H9 (cell line): ENCODE measurements around the gene B4GALNT2. TPM values are rescaled to one million over a fixed set of nuclear protein-coding genes. Genes with fewer than 3 reads are reported as not detected.

Source experiments
- DNase-seq: peaks from one replicate; pipeline ENCODE4 v3.0.0-alpha.2; 2017
- H2AFZ ChIP-seq: one replicate; pipeline ENCODE4 v1.6.1; 2013; ENCODE audit warnings: mild to moderate bottlenecking, low read length, control low read depth, moderate library complexity
- H2AK5ac ChIP-seq: 2 replicates; pipeline ENCODE4 v1.6.1; 2013; ENCODE audit warnings: low read length, control low read depth, mixed read lengths; ENCODE audit not compliant: insufficient read length
- H2BK120ac ChIP-seq: one replicate; pipeline ENCODE4 v1.6.1; 2013; ENCODE audit warnings: low read depth, mild to moderate bottlenecking, low read length, control low read depth, inconsistent platforms; ENCODE audit not compliant: poor library complexity, severe bottlenecking
- H2BK12ac ChIP-seq: 2 replicates; pipeline ENCODE4 v1.6.1; 2013; ENCODE audit warnings: low read length, control low read depth, mixed read lengths, low read depth; ENCODE audit not compliant: insufficient read length
- H2BK15ac ChIP-seq: 2 replicates; pipeline ENCODE4 v1.6.1; 2013; ENCODE audit warnings: low read depth, low read length, control low read depth
- H2BK20ac ChIP-seq: one replicate; pipeline ENCODE4 v1.6.1; 2013; ENCODE audit warnings: low read depth, mild to moderate bottlenecking, low read length, control low read depth, inconsistent platforms; ENCODE audit not compliant: poor library complexity, severe bottlenecking
- H2BK5ac ChIP-seq: 2 replicates; pipeline ENCODE4 v1.6.1; 2013; ENCODE audit warnings: low read length, control low read depth, mixed read lengths; ENCODE audit not compliant: insufficient read length
- H3K14ac ChIP-seq: 2 replicates; pipeline ENCODE4 v1.6.1; 2013; ENCODE audit warnings: low read length, control low read depth; ENCODE audit not compliant: insufficient read depth
- H3K18ac ChIP-seq: 2 replicates; pipeline ENCODE4 v1.6.1; 2013; ENCODE audit warnings: low read depth, mild to moderate bottlenecking, mixed read lengths, low read length, control low read depth; ENCODE audit not compliant: insufficient read length
- H3K23ac ChIP-seq: 2 replicates; pipeline ENCODE4 v1.6.1; 2013; ENCODE audit warnings: low read length, control low read depth, mixed read lengths, low read depth; ENCODE audit not compliant: insufficient read length
- H3K23me2 ChIP-seq: 2 replicates; pipeline ENCODE4 v1.6.1; 2013; ENCODE audit warnings: low read depth, mild to moderate bottlenecking, mixed read lengths, low read length, control low read depth; ENCODE audit not compliant: insufficient read length, poor library complexity, severe bottlenecking
- H3K27ac ChIP-seq: 2 replicates; pipeline ENCODE4 v1.5.1; 2013; ENCODE audit warnings: low read length, control low read depth, mixed read lengths, low read depth; ENCODE audit not compliant: insufficient read length
- H3K27me3 ChIP-seq: 2 replicates; pipeline ENCODE4 v1.6.1; 2013; ENCODE audit warnings: low read length, control low read depth, inconsistent platforms; ENCODE audit not compliant: insufficient read depth
- H3K4ac ChIP-seq: 2 replicates; pipeline ENCODE4 v1.6.1; 2013; ENCODE audit warnings: low read depth, mild to moderate bottlenecking, control low read depth, inconsistent platforms, low read length, moderate library complexity
- H3K4me1 ChIP-seq: 2 replicates; pipeline ENCODE4 v1.6.1; 2013; ENCODE audit warnings: low read length, control low read depth, inconsistent platforms; ENCODE audit not compliant: insufficient read depth
- H3K4me2 ChIP-seq: 2 replicates; pipeline ENCODE4 v1.6.1; 2013; ENCODE audit warnings: low read length, control low read depth, mixed read lengths; ENCODE audit not compliant: insufficient read length, insufficient read depth
- H3K56ac ChIP-seq: 2 replicates; pipeline ENCODE4 v1.6.1; 2013; ENCODE audit warnings: low read depth, mild to moderate bottlenecking, mixed read lengths, low read length, control low read depth; ENCODE audit not compliant: insufficient read length
- H3K79me1 ChIP-seq: 2 replicates; pipeline ENCODE4 v1.6.1; 2013; ENCODE audit warnings: low read depth, mild to moderate bottlenecking, moderate library complexity, low read length, control low read depth, inconsistent platforms; ENCODE audit not compliant: insufficient read depth, poor library complexity, severe bottlenecking
- H3K79me2 ChIP-seq: 2 replicates; pipeline ENCODE4 v1.6.1; 2013; ENCODE audit warnings: low read length, control low read depth, inconsistent platforms; ENCODE audit not compliant: insufficient read depth
- H3K9ac ChIP-seq: 2 replicates; pipeline ENCODE4 v1.6.1; 2013; ENCODE audit warnings: low read length, control low read depth, mixed read lengths; ENCODE audit not compliant: insufficient read length; ENCODE audit errors: extremely low read depth
- H3K9me3 ChIP-seq: one replicate; pipeline ENCODE4 v1.6.1; 2013; ENCODE audit warnings: low read depth, low read length, inconsistent platforms; ENCODE audit not compliant: control insufficient read depth
- H3T11ph ChIP-seq: one replicate; pipeline ENCODE4 v1.6.1; 2013; ENCODE audit warnings: mild to moderate bottlenecking, low read length, control low read depth, inconsistent platforms
- H4K20me1 ChIP-seq: one replicate; pipeline ENCODE4 v1.6.1; 2013; ENCODE audit not compliant: control insufficient read depth, insufficient read length, insufficient read depth
- H4K5ac ChIP-seq: 2 replicates; pipeline ENCODE4 v1.6.1; 2013; ENCODE audit warnings: low read depth, mild to moderate bottlenecking, mixed read lengths, low read length, control low read depth; ENCODE audit not compliant: insufficient read length
- H4K8ac ChIP-seq: replicated peaks from 2 replicates; pipeline ENCODE4 v1.6.1; 2013; ENCODE audit warnings: low read length, control low read depth, mixed read lengths, low read depth; ENCODE audit not compliant: insufficient read length
- H4K91ac ChIP-seq: 2 replicates; pipeline ENCODE4 v1.6.1; 2013; ENCODE audit warnings: low read depth, mild to moderate bottlenecking, moderate library complexity, mixed read lengths, low read length, control low read depth; ENCODE audit not compliant: insufficient read length
- H3K27ac Mint-ChIP-seq, 3 experiments: 2 replicates in 2 of 3; 3 replicates in 1 of 3; pipeline ENCODE4 v1.8.0; 2020 to 2021; ENCODE audit warnings: mixed read lengths in 3 of 3, mild to moderate bottlenecking in 1 of 3, moderate library complexity in 1 of 3
- H3K27me3 Mint-ChIP-seq: 2 replicates; pipeline ENCODE4 v1.8.0; 2021; ENCODE audit warnings: low read depth, mild to moderate bottlenecking, moderate library complexity, mixed read lengths
- H3K36me3 Mint-ChIP-seq, 3 experiments: 2 replicates in 2 of 3; 3 replicates in 1 of 3; pipeline ENCODE4 v1.8.0; 2020 to 2021; ENCODE audit warnings: low read depth in 3 of 3, mixed read lengths in 3 of 3; ENCODE audit not compliant: insufficient read depth in 1 of 3
- H3K4me1 Mint-ChIP-seq, 2 experiments: 2 replicates each; pipeline ENCODE4 v1.8.0; 2020; ENCODE audit warnings: mixed read lengths in 2 of 2
- H3K4me3 Mint-ChIP-seq, 2 experiments: 2 replicates in 1 of 2; 3 replicates in 1 of 2; pipeline ENCODE4 v1.8.0; 2020 to 2021; ENCODE audit warnings: mild to moderate bottlenecking in 2 of 2, mixed read lengths in 2 of 2, moderate library complexity in 1 of 2
- H3K9me3 Mint-ChIP-seq, 2 experiments: 2 replicates in 1 of 2; 3 replicates in 1 of 2; pipeline ENCODE4 v1.8.0; 2020; ENCODE audit warnings: mild to moderate bottlenecking in 2 of 2, mixed read lengths in 2 of 2, moderate library complexity in 1 of 2
- WGBS: extraction: QIAGEN DNeasy Blood & Tissue Kit; methylation state at CpG from one replicate; pipeline ENCODE4 v1.1.7; 2013; ENCODE audit warnings: missing lambda C conversion rate, low lambda C conversion rate, mixed read lengths; ENCODE audit not compliant: insufficient read length; ENCODE audit errors: extremely low coverage; 5-methylcytosine and 5-hydroxymethylcytosine counted together
- total RNA-seq: library from RNA; stranded (reverse); gene quantifications from 2 replicates; pipeline ENCODE4 v1.2.1, GENCODE V29; 2021
- TF ChIP-seq, protein P1 (sequence below): fragments of 200-600 bp; sonication (generic); conservative IDR thresholded peaks from 3 replicates; pipeline ENCODE4 v1.8.0; 2021; ENCODE audit warnings: antibody characterized with exemption, mild to moderate bottlenecking

Gene B4GALNT2
- total RNA-seq, 1 experiment from 2014 or later: not detected

DNA sequence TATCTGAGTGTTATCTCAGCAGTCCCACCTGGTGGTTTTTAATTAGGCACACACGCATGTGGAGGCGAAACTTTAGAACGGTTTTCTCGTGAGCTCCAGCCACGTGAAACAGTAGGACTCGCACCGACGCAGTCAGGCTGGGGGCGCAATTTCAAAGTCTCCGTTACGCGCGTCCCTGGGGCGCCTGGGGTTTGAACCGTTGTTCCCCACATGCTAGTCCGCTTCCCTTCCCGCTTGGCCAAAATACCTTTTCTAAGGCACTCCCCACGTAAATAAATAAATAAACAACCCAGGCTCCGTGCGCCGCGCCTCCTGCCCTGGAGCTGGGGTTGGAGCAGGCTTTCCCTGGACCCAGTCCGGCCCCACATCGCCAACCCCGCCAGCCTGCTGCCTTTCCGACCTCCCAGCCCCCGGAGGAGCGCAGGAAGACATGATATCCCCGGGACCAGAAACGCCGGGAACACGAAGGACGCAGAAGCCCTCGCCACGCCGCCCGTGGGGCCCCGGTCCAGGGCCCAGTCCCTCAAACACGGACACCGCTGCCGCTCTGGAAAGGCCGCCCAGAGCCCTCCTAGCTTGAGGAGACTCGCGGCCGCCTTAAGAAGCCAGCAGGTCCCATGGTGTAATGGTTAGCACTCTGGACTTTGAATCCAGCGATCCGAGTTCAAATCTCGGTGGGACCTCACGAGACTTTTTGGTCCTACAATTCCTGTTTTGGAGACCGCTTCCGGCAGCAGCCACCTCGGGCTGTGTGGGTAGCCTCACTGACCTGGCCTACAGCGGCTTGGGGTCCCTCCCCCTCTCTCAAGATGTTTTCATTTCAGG is 59.6 kb downstream of the B4GALNT2 start:
- Histone ChIP-seq H2BK20ac (no peak overlapping the region), H3K56ac (no peak overlapping the region), H3K18ac (peak overlapping the region; percentile 97), H3K9me3 (no peaks in the 10 kb centered on the region), H3K79me1 (no peaks in the 10 kb centered on the region), H3T11ph (no peak overlapping the region), H4K91ac (no peak overlapping the region), H3K4ac (no peak overlapping the region), H3K4me2 (peak overlapping the region; percentile 95), H4K20me1 (no peaks in the 10 kb centered on the region), H4K5ac (peak overlapping the region; percentile 44), H2BK15ac (no peak overlapping the region), H2BK12ac (no peak overlapping the region), H3K23ac (no peak overlapping the region), H2AK5ac (no peak overlapping the region), H3K4me1 (no peaks in the 10 kb centered on the region; the same call in 1 of the 2 replicates), H2BK5ac (no peak overlapping the region), H3K27me3 (no peaks in the 10 kb centered on the region), H3K27ac (no peak overlapping the region), H3K14ac (peak overlapping the region; percentile 97), H4K8ac (no peak overlapping the region), H3K23me2 (peaks cover 6% of the 10 kb centered on the region), H2BK120ac (no peak overlapping the region), H3K9ac (peak overlapping the region; percentile 85), H3K79me2 (no peaks in the 10 kb centered on the region), H2AFZ (peak overlapping the region; percentile 48)
- no peaks in the 10 kb centered on the region for H3K36me3 Mint-ChIP-seq
- WGBS: no CpG with 5 or more reads among the region's 53 CpGs
- H3K27ac Mint-ChIP-seq: peak overlapping the region; percentile 94 to 99 (median 98)
- peak; percentile 97 for DNase-seq
- H3K9me3 Mint-ChIP-seq: no peaks in the 10 kb centered on the region
- H3K4me3 Mint-ChIP-seq: peak overlapping the region; percentile 91 to 92
- H3K27me3 Mint-ChIP-seq: peaks cover 2% of the 10 kb centered on the region
- TF ChIP-seq, protein P1, sequence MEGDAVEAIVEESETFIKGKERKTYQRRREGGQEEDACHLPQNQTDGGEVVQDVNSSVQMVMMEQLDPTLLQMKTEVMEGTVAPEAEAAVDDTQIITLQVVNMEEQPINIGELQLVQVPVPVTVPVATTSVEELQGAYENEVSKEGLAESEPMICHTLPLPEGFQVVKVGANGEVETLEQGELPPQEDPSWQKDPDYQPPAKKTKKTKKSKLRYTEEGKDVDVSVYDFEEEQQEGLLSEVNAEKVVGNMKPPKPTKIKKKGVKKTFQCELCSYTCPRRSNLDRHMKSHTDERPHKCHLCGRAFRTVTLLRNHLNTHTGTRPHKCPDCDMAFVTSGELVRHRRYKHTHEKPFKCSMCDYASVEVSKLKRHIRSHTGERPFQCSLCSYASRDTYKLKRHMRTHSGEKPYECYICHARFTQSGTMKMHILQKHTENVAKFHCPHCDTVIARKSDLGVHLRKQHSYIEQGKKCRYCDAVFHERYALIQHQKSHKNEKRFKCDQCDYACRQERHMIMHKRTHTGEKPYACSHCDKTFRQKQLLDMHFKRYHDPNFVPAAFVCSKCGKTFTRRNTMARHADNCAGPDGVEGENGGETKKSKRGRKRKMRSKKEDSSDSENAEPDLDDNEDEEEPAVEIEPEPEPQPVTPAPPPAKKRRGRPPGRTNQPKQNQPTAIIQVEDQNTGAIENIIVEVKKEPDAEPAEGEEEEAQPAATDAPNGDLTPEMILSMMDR: peak; percentile 46; the same call in 2 of the 3 replicates
- H3K4me1 Mint-ChIP-seq: peaks cover 8 to 10% of the 10 kb centered on the region in 2 experiments
